ENCODE results near the gene CDH13.

The CDH13 gene

DNA sequence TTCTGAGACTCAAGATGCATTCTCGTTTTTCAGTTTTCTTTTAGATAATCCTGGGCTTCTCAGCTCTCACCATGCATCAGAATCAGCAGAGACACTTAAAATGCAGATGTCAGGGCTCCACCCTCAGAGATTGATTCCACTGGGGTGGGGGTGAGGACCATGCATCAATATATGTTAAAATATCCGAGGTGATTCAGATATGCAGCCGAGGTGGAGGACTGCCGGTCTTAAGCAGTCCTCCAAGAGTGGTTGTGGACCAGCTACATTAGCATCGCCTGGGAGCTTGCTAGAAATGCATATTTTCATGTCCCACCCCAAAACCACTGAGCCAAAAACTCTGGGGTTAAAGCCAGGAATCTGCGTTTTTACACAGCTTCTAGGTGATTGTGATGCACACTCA lies 501.3 kb downstream of the CDH13 start:
- TF ChIP-seq Cebpa-rat (IDR thresholded peaks at IDR 0.05), result no peak
- H3K4me2 ChIP-seq, result no peak overlapping the region
- H3K9me3 ChIP-seq (replicated peaks in 1 of 11), result peaks cover 31 to 54% (median 37%) of the 10 kb centered on the region in 11 experiments
- H3K4me3 ChIP-seq, result no peak overlapping the region
- H3K27ac ChIP-seq, result no peak overlapping the region
- H4K20me1 ChIP-seq, result peaks cover 0 to 21% (median 0%) of the 10 kb centered on the region in 11 experiments; a peak in 3 of 22 replicates
- no peak overlapping the region for H3K9ac ChIP-seq
- peaks cover 0 to 99% (median 11%) of the 10 kb centered on the region in 11 experiments; a peak in 11 of 22 replicates for H3K27me3 ChIP-seq
- peaks cover 0 to 13% (median 0%) of the 10 kb centered on the region in 11 experiments; a peak in 1 of 22 replicates for H3K36me3 ChIP-seq
- H3K4me1 ChIP-seq, result no peaks in the 10 kb centered on the region

GRCh38 chr16:83130039-83130438 lies 503.3 kb downstream of the CDH13 start:
- peaks cover 0 to 13% (median 0%) of the 10 kb centered on the region in 11 experiments; a peak in 1 of 22 replicates for H3K36me3 ChIP-seq
- no peak overlapping the region for H3K27ac ChIP-seq
- H3K27me3 ChIP-seq, result peaks cover 0 to 99% (median 11%) of the 10 kb centered on the region in 11 experiments; a peak in 11 of 22 replicates
- peaks cover 22 to 34% (median 28%) of the 10 kb centered on the region in 11 experiments for H3K9me3 ChIP-seq (replicated peaks in 1 of 11)
- H4K20me1 ChIP-seq, result peaks cover 0 to 27% (median 0%) of the 10 kb centered on the region in 11 experiments; a peak in 3 of 22 replicates
- no peak overlapping the region for H3K4me3 ChIP-seq
- peaks cover 0 to 13% (median 6%) of the 10 kb centered on the region in 10 experiments; a peak in 13 of 20 replicates for H3K4me1 ChIP-seq
- H3K4me2 ChIP-seq, result no peak overlapping the region
- no peak for TF ChIP-seq Cebpa-rat (IDR thresholded peaks at IDR 0.05)
- no peak overlapping the region for H3K9ac ChIP-seq

DNA sequence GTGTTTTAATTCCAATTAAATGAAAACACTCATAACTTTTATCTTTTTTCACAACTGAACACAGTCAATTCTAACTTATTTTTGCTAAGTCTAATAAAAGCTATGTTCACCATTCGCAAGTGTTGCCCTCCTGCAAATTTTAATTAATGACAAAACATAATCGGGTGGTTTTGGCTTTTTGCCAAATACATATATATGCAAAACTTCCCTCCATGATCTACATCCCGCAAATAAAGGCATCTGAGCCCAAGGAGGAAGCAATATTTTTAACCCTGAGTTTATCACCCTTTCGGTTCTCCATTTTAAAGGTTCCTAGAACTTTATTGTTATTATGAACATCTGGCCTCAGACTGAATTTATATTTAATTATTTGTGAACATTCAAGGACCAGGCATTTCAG lies 507.9 kb downstream of the CDH13 start:
- H3K27ac ChIP-seq, result no peak overlapping the region

DNA sequence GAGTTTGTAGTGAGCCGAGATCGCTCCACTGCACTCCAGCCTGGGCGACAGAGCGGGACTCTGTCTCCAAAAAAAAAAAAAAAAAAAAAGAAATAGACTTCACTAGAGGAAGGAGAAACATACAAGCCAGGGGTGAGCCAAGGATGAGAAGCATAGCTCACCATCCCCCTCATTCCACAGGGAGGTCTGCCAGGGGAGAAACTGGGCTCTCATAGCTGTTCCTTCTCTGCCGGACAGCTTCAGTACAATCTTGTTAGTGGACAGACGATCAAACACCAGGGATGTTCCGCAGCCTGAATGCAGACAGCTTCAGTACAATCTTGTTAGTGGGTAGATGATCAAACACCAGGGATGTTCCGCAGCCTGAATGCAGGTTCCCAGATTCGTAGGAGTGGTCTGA lies 509.6 kb downstream of the CDH13 start:
- Histone ChIP-seq H3K9ac (peak overlapping the region in 2 of 11 experiments; percentile 69 to 71; a peak in 1 of 22 replicates), H3K4me3 (no peak overlapping the region; a peak in 1 of 20 replicates), H3K36me3 (no peaks in the 10 kb centered on the region), H3K27ac (peak overlapping the region in 3 of 11 experiments; percentile 63 to 68 (median 63); a peak in 3 of 22 replicates), H3K9me3 (replicated peaks in 1 of 11) (peaks cover 0 to under 1% (median 0%) of the 10 kb centered on the region in 11 experiments; a peak in 2 of 22 replicates), H4K20me1 (peaks cover 0 to 53% (median 6%) of the 10 kb centered on the region in 11 experiments; a peak in 10 of 22 replicates), H3K4me1 (peaks cover 16 to 54% (median 46%) of the 10 kb centered on the region in 10 experiments; a peak in 18 of 20 replicates), H3K4me2 (peak overlapping the region in 10 of 11 experiments; percentile 65 to 94 (median 81); a peak in 16 of 22 replicates), H3K27me3 (peaks cover 0 to 99% (median 5%) of the 10 kb centered on the region in 11 experiments; a peak in 11 of 22 replicates)
- no peak for TF ChIP-seq Cebpa-rat (IDR thresholded peaks at IDR 0.05)

More for the DNA sequence above, 507.9 kb downstream of the CDH13 start:
- H3K4me1 ChIP-seq, result peaks cover 16 to 54% (median 46%) of the 10 kb centered on the region in 10 experiments; a peak in 18 of 20 replicates
- no peaks in the 10 kb centered on the region for H3K36me3 ChIP-seq
- no peak for TF ChIP-seq Cebpa-rat (IDR thresholded peaks at IDR 0.05)
- H3K4me3 ChIP-seq, result no peak overlapping the region
- H3K4me2 ChIP-seq, result peak overlapping the region in 7 of 11 experiments; percentile 39 to 94 (median 85); a peak in 11 of 22 replicates
- peaks cover 0 to 99% (median 11%) of the 10 kb centered on the region in 11 experiments; a peak in 11 of 22 replicates for H3K27me3 ChIP-seq
- H3K9ac ChIP-seq, result no peak overlapping the region
- peaks cover 0 to 47% (median 6%) of the 10 kb centered on the region in 11 experiments; a peak in 10 of 22 replicates for H4K20me1 ChIP-seq
- no peaks in the 10 kb centered on the region for H3K9me3 ChIP-seq (replicated peaks in 1 of 11)

- Histone ChIP-seq H3K27me3 (peaks cover 0 to 99% (median under 1%) of the 10 kb centered on the region in 11 experiments; a peak in 11 of 22 replicates), H3K9ac (peak overlapping the region in 4 of 11 experiments; percentile 47 to 71 (median 68); a peak in 8 of 22 replicates), H3K4me2 (peak overlapping the region; percentile 65 to 94 (median 83)), H3K36me3 (no peaks in the 10 kb centered on the region), H3K27ac (peak overlapping the region in 4 of 11 experiments; percentile 62 to 68 (median 63); a peak in 8 of 22 replicates), H3K4me3 (peak overlapping the region in 7 of 10 experiments; percentile 8 to 48 (median 30); a peak in 10 of 20 replicates), H3K9me3 (replicated peaks in 1 of 11) (peaks cover 0 to 5% (median 0%) of the 10 kb centered on the region in 11 experiments; a peak in 4 of 22 replicates), H4K20me1 (peaks cover 0 to 53% (median 6%) of the 10 kb centered on the region in 11 experiments; a peak in 10 of 22 replicates), H3K4me1 (peaks cover 16 to 54% (median 46%) of the 10 kb centered on the region in 10 experiments; a peak in 18 of 20 replicates)
- no peak for TF ChIP-seq Cebpa-rat (IDR thresholded peaks at IDR 0.05)
Observed at GRCh38 chr16:83136924-83137323, 510.2 kb downstream of the CDH13 start.

DNA sequence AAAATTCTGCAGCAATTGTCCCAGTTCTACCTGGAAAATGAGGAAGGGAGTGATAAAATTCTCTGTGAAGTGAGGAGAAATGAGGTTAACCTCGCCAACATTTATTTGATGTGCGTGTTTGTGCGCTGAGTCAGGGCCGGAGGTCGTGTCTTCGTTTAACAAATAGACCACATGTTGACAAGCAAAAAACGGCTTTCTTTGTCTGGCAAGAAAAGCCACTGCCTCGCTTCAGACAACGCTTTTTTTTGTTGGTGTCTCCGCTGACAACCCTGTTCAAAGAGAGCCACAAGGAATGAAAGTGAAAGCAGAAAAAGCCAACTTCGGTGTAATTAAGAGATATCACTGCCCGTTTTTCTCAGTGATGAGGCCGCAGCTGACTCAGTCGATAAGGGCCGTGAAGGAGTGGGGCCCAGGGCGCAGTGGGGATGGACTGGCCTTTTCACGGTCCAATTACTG lies 510.6 kb downstream of the CDH13 start:
- H3K9ac ChIP-seq, result peak overlapping the region in 6 of 11 experiments; percentile 2 to 71 (median 57); a peak in 8 of 22 replicates
- H3K27me3 ChIP-seq, result peaks cover 0 to 100% (median 0%) of the 10 kb centered on the region in 11 experiments; a peak in 11 of 22 replicates
- H3K36me3 ChIP-seq, result no peaks in the 10 kb centered on the region
- peaks cover 0 to 53% (median 6%) of the 10 kb centered on the region in 11 experiments; a peak in 10 of 22 replicates for H4K20me1 ChIP-seq
- H3K4me3 ChIP-seq, result peak overlapping the region in 8 of 10 experiments; percentile 8 to 48 (median 28); a peak in 13 of 20 replicates
- H3K27ac ChIP-seq, result peak overlapping the region in 4 of 11 experiments; percentile 62 to 68 (median 63); a peak in 8 of 22 replicates
- peaks cover 0 to 8% (median 0%) of the 10 kb centered on the region in 11 experiments; a peak in 4 of 22 replicates for H3K9me3 ChIP-seq (replicated peaks in 1 of 11)
- H3K4me1 ChIP-seq, result peaks cover 16 to 54% (median 46%) of the 10 kb centered on the region in 10 experiments; a peak in 18 of 20 replicates
- TF ChIP-seq Cebpa-rat (IDR thresholded peaks at IDR 0.05), result no peak
- peak overlapping the region; percentile 65 to 94 (median 83) for H3K4me2 ChIP-seq

- TF ChIP-seq Cebpa-rat (IDR thresholded peaks at IDR 0.05), result no peak
- Histone ChIP-seq H3K27ac (peak overlapping the region in 4 of 11 experiments; percentile 62 to 68 (median 63); a peak in 8 of 22 replicates), H3K9ac (peak overlapping the region in 6 of 11 experiments; percentile 2 to 71 (median 57); a peak in 9 of 22 replicates)
Observed at GRCh38 chr16:83137894-83138293, 511.1 kb downstream of the CDH13 start.

GRCh38 chr16:83138512-83138911 lies 511.7 kb downstream of the CDH13 start:
- H4K20me1 ChIP-seq, result peaks cover 0 to 51% (median 6%) of the 10 kb centered on the region in 11 experiments; a peak in 10 of 22 replicates
- H3K36me3 ChIP-seq, result no peaks in the 10 kb centered on the region
- H3K4me1 ChIP-seq, result peaks cover 16 to 55% (median 46%) of the 10 kb centered on the region in 10 experiments; a peak in 18 of 20 replicates
- H3K9ac ChIP-seq, result peak overlapping the region in 2 of 11 experiments; percentile 67 to 69; a peak in 2 of 22 replicates
- no peak for TF ChIP-seq Cebpa-rat (IDR thresholded peaks at IDR 0.05)
- peaks cover 0 to 99% (median 0%) of the 10 kb centered on the region in 11 experiments; a peak in 11 of 22 replicates for H3K27me3 ChIP-seq
- H3K9me3 ChIP-seq (replicated peaks in 1 of 11), result peaks cover 0 to 9% (median 0%) of the 10 kb centered on the region in 11 experiments; a peak in 4 of 22 replicates
- peak overlapping the region in 1 of 11 experiments; percentile 68; a peak in 1 of 22 replicates for H3K27ac ChIP-seq
- H3K4me2 ChIP-seq, result peak overlapping the region in 9 of 11 experiments; percentile 65 to 94 (median 83); a peak in 16 of 22 replicates
- H3K4me3 ChIP-seq, result no peak overlapping the region

More at GRCh38 chr16:83137894-83138293, 511.1 kb downstream of the CDH13 start:
- Histone ChIP-seq H3K36me3 (no peaks in the 10 kb centered on the region), H3K4me3 (peak overlapping the region in 8 of 10 experiments; percentile 8 to 48 (median 28); a peak in 12 of 20 replicates), H4K20me1 (peaks cover 0 to 53% (median 6%) of the 10 kb centered on the region in 11 experiments; a peak in 10 of 22 replicates), H3K4me2 (peak overlapping the region; percentile 65 to 94 (median 83)), H3K27me3 (peaks cover 0 to 100% (median 0%) of the 10 kb centered on the region in 11 experiments; a peak in 11 of 22 replicates), H3K9me3 (replicated peaks in 1 of 11) (peaks cover 0 to 9% (median 0%) of the 10 kb centered on the region in 11 experiments; a peak in 4 of 22 replicates), H3K4me1 (peaks cover 16 to 54% (median 46%) of the 10 kb centered on the region in 10 experiments; a peak in 18 of 20 replicates)

All from BLaER1 treated with 17β-estradiol and CSF1 and Interleukin-3, amounts not matched to agents 10 nM and 100 nM (cell line).